Large intestine (tissue), 3 donors: Measurements from ENCODE around the gene BRAT1. TPM values are rescaled to one million over a fixed set of nuclear protein-coding genes. Genes with fewer than 3 reads are reported as not detected.

Experiments used
- DNase-seq, 2 donors: peaks; one replicate each; pipeline versions ENCODE4 v3.0.0 to v3.0.0-alpha.2; 2013
- H3K27ac ChIP-seq: one replicate; pipeline ENCODE4 v1.5.1; 2013; ENCODE audit warnings: low read length
- H3K27me3 ChIP-seq: 2 replicates; pipeline ENCODE4 v1.6.1; 2013; ENCODE audit warnings: low read length; ENCODE audit not compliant: control insufficient read depth, insufficient read depth
- H3K36me3 ChIP-seq: 2 replicates; pipeline ENCODE4 v1.6.1; 2013; ENCODE audit warnings: low read length; ENCODE audit not compliant: control insufficient read depth, insufficient read depth
- H3K4me1 ChIP-seq: one replicate; pipeline ENCODE4 v1.6.1; 2013; ENCODE audit warnings: low read length; ENCODE audit not compliant: control insufficient read depth, insufficient read depth
- H3K4me3 ChIP-seq: one replicate; pipeline ENCODE4 v1.5.1; 2013; ENCODE audit warnings: low read length
- H3K9me3 ChIP-seq: one replicate; pipeline ENCODE4 v1.6.1; 2013; ENCODE audit warnings: mild to moderate bottlenecking, low read depth, low read length, moderate library complexity; ENCODE audit not compliant: control insufficient read depth
- WGBS: methylation state at CpG from one replicate; pipeline ENCODE4 v1.1.5; 2013; ENCODE audit warnings: low lambda C conversion rate; ENCODE audit not compliant: insufficient coverage; 5-methylcytosine and 5-hydroxymethylcytosine counted together
- polyA plus RNA-seq: library from polyadenylated mRNA; unstranded; fragments of 120-200 nt; gene quantifications from one replicate; pipeline ENCODE4 v1.2.1, GENCODE V29; 2013

The BRAT1 gene
- polyA plus RNA-seq, 1 donor, result 27.1 TPM

- WGBS, result no CpG with 5 or more reads among the region's 12 CpGs
- H3K4me3 ChIP-seq, result no peak overlapping the region
- no peak for DNase-seq
- H3K36me3 ChIP-seq, result no peaks in the 10 kb centered on the region
- H3K27me3 ChIP-seq, result peaks cover 3% of the 10 kb centered on the region
- peaks cover under 1% of the 10 kb centered on the region for H3K4me1 ChIP-seq
- no peak overlapping the region for H3K27ac ChIP-seq
- H3K9me3 ChIP-seq, result no peaks in the 10 kb centered on the region
These were observed 54.6 kb downstream of the BRAT1 start for GRCh38 chr7:2500701-2501100.

DNA sequence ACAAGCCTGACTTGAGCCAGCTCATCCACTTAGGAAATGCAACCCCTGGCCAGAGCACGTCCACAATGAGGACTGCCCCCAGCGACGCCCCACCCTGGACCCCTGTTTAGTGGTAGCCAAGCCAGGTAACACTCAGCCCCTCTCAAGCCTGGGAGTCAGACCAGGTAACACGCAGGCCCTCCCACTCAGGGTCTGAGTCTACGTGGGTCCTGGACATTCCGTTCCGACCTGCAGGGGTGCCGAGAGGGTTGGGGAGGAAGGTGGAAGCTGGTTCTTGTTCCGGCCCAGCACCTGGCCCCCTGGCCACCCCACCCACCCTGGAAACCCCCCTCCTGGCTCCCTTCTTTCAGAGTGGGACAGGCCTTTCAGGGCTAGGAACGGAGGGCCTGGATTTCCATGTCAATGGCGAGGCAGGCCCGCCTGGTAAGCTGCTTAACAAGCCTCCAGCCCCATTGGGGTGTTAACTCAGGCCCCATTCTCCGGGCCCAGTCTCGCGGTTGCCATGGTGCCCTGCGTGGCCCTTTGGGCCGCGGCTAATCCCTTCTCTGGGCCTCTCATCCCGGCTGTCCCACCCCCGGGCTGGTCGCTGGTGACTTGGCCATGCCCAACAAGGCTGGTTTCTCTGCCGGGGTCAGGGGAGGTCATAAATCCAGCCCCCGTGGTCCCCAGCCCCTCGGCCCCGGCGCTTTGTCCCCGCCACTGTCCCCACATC lies 55.4 kb downstream of the BRAT1 start:
- no peak for DNase-seq
- no peak overlapping the region for H3K27ac ChIP-seq
- H3K36me3 ChIP-seq, result no peaks in the 10 kb centered on the region
- H3K4me1 ChIP-seq, result peaks cover 4% of the 10 kb centered on the region
- no CpG with 5 or more reads among the region's 27 CpGs for WGBS
- peaks cover 3% of the 10 kb centered on the region for H3K27me3 ChIP-seq
- H3K9me3 ChIP-seq, result no peaks in the 10 kb centered on the region
- no peak overlapping the region for H3K4me3 ChIP-seq

DNA sequence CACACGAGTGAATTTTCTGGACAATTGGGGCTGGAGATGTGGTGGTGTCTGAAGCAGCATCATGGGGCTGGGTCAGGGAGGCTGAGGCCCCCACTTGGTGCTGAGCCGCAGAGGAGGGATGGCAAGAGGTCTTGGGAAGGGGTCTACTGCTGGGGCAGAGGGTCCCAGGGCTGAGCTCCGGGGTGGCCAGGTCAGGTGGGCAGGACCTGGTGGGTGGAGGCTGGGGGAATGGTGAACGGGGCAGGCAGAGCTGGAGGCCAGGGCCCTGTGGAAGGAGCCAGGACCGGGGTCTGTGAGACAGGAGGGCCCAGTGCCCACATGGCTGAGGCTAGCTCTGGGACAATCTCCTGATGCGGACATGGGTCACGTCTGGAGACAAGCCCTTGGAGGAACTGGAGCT lies 56.1 kb downstream of the BRAT1 start:
- WGBS, result no CpG with 5 or more reads among the region's 7 CpGs
- no peak for DNase-seq
- H3K4me1 ChIP-seq, result peaks cover 4% of the 10 kb centered on the region

DNA sequence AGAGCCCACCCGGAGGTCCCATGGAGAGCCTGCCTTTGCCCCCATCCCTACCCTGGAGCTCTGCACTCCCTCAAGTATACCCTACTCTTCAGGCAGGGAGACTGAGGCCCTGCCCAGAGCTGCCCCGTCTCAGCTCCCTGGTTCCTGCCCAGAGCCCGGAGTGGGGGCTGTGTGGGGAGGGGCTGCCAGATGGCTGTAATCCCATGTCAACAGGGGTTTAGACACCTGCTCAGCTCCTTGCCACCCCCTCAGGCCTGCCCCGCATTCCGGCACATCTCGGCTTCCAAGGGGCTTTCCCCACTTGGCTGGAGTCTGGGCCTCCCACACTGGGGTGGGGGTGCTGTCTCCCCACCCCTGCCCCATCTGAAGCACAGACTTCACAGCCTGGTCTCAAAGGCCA lies 56.6 kb downstream of the BRAT1 start:
- no CpG with 5 or more reads among the region's 6 CpGs for WGBS
- Histone ChIP-seq H3K4me1 (peaks cover 5% of the 10 kb centered on the region), H3K36me3 (no peaks in the 10 kb centered on the region), H3K4me3 (no peak overlapping the region), H3K27ac (no peak overlapping the region), H3K9me3 (no peaks in the 10 kb centered on the region), H3K27me3 (peaks cover 3% of the 10 kb centered on the region)
- no peak for DNase-seq

More for the DNA sequence above, 56.1 kb downstream of the BRAT1 start:
- Histone ChIP-seq H3K4me3 (no peak overlapping the region), H3K27me3 (peaks cover 3% of the 10 kb centered on the region), H3K9me3 (no peaks in the 10 kb centered on the region), H3K36me3 (no peaks in the 10 kb centered on the region), H3K27ac (no peak overlapping the region)

DNA sequence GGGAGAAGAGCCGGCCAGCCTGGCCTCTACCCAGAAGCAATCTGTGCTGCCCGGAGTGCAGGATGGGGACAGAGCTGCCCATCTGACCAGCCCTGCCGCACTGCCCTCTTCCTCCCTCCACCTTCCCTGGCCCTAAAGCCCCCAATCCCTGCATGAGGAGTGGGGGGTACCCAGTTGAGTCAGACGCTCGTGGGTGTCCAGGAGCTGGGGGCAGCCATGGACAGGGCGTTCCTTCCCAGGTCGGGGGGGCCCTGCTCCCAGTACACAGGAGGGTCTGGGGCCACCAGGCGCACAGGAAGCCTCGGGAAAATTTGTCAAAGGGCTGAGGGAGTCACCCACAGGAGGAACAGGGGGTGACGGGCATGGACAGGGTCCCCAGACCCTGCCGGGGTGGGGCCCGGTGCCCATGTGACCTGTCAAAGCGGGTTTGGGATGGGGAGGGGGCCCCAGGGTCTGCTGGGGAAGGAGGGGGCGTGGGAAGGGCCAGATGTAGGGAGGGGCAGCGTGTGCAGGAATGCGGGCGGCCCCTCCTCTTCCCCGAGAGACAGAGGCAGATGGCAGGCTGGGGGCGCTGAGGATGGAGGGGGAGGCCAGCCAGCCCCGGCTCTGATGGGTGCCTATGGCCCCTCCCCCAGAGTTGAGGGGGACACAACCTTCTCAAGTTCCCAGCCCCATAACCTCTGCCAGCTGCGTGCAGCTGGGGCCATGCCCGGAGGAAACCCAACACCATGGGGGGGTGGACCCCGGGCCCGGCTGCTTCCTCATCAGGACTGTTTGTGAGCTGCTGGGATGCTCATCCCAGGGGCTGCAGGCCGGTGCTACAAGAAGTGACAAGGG lies 57.6 kb downstream of the BRAT1 start:
- Histone ChIP-seq H3K27ac (no peak overlapping the region), H3K27me3 (peaks cover 3% of the 10 kb centered on the region), H3K4me3 (no peak overlapping the region), H3K36me3 (no peaks in the 10 kb centered on the region), H3K4me1 (peaks cover 8% of the 10 kb centered on the region), H3K9me3 (no peaks in the 10 kb centered on the region)
- WGBS, result no CpG with 5 or more reads among the region's 25 CpGs
- no peak for DNase-seq

GRCh38 chr7:2497065-2497464 lies 58.3 kb downstream of the BRAT1 start:
- H3K9me3 ChIP-seq, result no peaks in the 10 kb centered on the region
- H3K4me1 ChIP-seq, result peaks cover 8% of the 10 kb centered on the region
- peaks cover 3% of the 10 kb centered on the region for H3K27me3 ChIP-seq
- H3K4me3 ChIP-seq, result no peak overlapping the region
- H3K36me3 ChIP-seq, result no peaks in the 10 kb centered on the region
- WGBS, result no CpG with 5 or more reads among the region's 3 CpGs
- DNase-seq, result no peak
- no peak overlapping the region for H3K27ac ChIP-seq

GRCh38 chr7:2496375-2496774 lies 58.9 kb downstream of the BRAT1 start:
- no peak for DNase-seq
- no peaks in the 10 kb centered on the region for H3K36me3 ChIP-seq
- H3K9me3 ChIP-seq, result no peaks in the 10 kb centered on the region
- no peak overlapping the region for H3K27ac ChIP-seq
- WGBS, result no CpG with 5 or more reads among the region's 9 CpGs
- H3K27me3 ChIP-seq, result peaks cover 3% of the 10 kb centered on the region
- no peak overlapping the region for H3K4me3 ChIP-seq
- H3K4me1 ChIP-seq, result peaks cover 8% of the 10 kb centered on the region

- Histone ChIP-seq H3K27ac (no peak overlapping the region), H3K36me3 (no peaks in the 10 kb centered on the region), H3K4me1 (peaks cover 8% of the 10 kb centered on the region), H3K4me3 (no peak overlapping the region), H3K27me3 (peaks cover 3% of the 10 kb centered on the region), H3K9me3 (no peaks in the 10 kb centered on the region)
- no CpG with 5 or more reads among the region's 25 CpGs for WGBS
- DNase-seq, result no peak
These were observed 59.7 kb downstream of the BRAT1 start for GRCh38 chr7:2495418-2496299.

DNA sequence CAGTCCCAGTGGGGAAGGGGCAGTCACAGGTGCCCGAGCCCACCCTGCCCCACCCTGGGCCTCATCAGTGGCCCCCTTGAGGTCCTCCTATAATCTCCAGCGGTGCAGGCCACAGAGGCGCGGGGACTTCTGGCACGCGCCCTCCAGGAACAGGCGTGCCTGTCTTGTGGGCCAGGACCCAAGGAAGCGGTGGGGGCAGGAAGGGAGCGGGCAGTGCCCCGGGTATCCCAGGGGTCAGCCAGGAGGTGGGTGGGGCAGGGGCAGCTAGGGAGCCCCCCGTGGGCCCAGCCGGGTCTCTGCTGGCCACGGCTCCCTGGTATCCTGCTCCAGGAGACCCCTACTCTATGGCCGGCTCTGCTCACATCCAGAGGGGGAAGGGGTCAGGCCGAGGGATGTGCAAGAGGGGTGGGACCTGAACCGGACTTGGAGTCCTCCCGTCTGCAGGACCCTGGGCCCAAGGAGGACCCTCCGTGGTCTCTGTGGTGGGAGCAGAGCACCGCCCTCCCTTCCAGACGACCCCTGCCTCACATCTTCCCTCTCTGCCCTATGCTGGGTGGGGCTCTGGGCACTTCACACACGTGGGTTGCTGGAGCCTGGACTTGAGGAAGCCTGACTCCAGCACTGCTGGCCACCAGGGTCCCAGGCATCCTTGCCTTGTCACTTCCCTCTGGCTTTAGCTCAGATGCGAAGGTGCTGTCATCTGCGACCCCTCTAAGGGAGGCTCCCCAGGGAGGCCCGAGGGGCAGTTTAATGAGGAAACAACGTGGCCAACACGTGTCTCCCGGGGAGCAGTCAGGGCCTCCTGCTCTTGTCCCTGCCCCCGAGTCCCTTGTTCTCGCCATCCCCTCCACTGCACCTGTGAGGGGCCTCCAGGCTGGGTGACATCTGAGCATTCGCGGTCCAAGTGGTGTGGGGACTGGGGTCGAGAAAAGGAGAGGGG lies 60.9 kb downstream of the BRAT1 start:
- no peaks in the 10 kb centered on the region for H3K9me3 ChIP-seq
- H3K27me3 ChIP-seq, result peaks cover 3% of the 10 kb centered on the region
- no CpG with 5 or more reads among the region's 32 CpGs for WGBS
- no peak overlapping the region for H3K27ac ChIP-seq
- peaks cover 8% of the 10 kb centered on the region for H3K4me1 ChIP-seq
- DNase-seq, result no peak
- H3K36me3 ChIP-seq, result no peaks in the 10 kb centered on the region
- H3K4me3 ChIP-seq, result no peak overlapping the region
